ENCODE results near the gene NACA2. TPM values are rescaled to one million over a fixed set of nuclear protein-coding genes. Genes with fewer than 3 reads are reported as not detected.

NACA2 gene
- total RNA-seq, 1 experiment from 2014 or later: not detected

Other genes with a start within 250 kb of the NACA2 start
- 0.09 to 0.41 TPM (median 0.21 TPM) in 3 replicates for gene TBX2, start 191.4 kb downstream of the NACA2 start, total RNA-seq (2021)
- gene TBX4, start 138.8 kb downstream of the NACA2 start, total RNA-seq (2021): not detected in 3 replicates

All from WTC11 (cell line).